ENCODE data around the gene TEX38. TPM values are rescaled to one million over a fixed set of nuclear protein-coding genes. Genes with fewer than 3 reads are reported as not detected.
"Not testable (repeated sequence)": the region's sequence is repeated elsewhere in the genome, so short reads cannot be mapped to it uniquely, and the experiment has no call there.

Gene TEX38
- total and polyA plus RNA-seq, 2 experiments from 2014 or later: 0.34 TPM; not detected in 1

DNA sequence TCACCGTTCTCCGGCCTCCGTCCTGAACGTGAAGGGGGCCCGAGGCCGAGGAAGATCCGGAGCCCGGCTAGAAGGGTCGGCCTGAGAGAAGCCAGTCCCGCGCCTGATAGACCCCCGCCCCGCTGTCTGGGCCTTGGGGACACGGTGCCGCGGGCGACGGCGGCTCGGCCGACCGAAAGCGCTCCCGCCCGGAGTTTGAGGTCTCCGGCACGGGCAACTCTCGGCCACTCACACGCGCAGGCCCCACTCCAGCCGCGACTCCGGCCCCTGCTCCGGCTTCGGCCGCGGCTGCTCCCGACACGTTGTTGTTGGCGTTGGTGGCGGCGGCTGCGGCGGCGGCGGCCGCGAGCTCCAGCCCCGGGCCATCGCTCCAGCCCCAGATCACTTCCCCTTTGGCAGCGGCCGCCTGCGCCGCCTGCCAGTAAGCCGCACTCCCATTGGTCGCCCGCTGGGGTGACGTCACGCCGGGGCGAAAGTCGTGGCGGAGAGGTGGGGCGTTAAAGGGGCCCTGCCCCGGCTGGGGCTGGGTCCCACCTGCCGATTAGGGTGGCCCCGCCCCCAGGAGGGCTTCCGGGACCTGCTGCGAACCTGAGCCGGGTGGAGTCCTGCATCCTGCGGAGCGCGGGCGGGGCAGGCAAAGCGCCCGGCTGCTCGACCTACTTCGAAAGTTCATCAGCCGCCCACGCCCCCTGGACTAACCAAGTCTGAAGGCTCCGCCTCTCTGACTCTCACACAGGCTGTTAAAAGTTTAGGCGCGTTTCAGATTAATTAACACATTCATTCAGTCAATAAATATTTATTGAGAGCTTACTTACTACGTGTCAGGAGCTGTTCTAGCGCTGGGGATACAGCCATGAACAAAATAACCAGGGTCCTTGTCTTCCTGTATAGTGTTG is 47.3 kb downstream of the TEX38 start, which contains the start of gene EFCAB14:
EFCAB14 (minus strand) TSS at position 388 of the 896 bp plus-strand sequence. CDS start 1,027 bp downstream, outside the sequence.
- Histone ChIP-seq H2AFZ (peak within 1 kb of the TSS; percentile 90), H4K20me1 (ENCODE audit: insufficient read depth) (no peaks in the 10 kb centered on the region), H3K27ac (peak within 1 kb of the TSS; percentile 47), H3F3A (ENCODE audit: insufficient read depth) (no peaks in the 10 kb centered on the region), H3K9me2 (ENCODE audit: insufficient read depth) (no peaks in the 10 kb centered on the region), H3K36me3 (ENCODE audit: low read depth) (peaks cover 17% of the 10 kb centered on the region), H3K4me3 (peak within 1 kb of the TSS; percentile 87), H3K27me3 (replicated peaks; ENCODE audit: insufficient read depth) (no peaks in the 10 kb centered on the region), H3K4me2 (ENCODE audit: unreplicated experiment) (peak within 1 kb of the TSS; percentile 87), H3K9me3 (ENCODE audit: low read depth) (no peaks in the 10 kb centered on the region), H3K79me2 (ENCODE audit: insufficient read depth) (peaks cover 47% of the 10 kb centered on the region), H3K4me1 (ENCODE audit: insufficient read depth) (peaks cover 16% of the 10 kb centered on the region), H3K9ac (peak within 1 kb of the TSS; percentile 94)
- no peak for TF ChIP-seq EZH2phosphoT487 (IDR thresholded peaks at IDR 0.05; ENCODE audit: insufficient read depth, low read depth)
- TF ChIP-seq EZH2 (IDR thresholded peaks at IDR 0.05; ENCODE audit: insufficient read depth, poor library complexity, severe bottlenecking): no peak
- DNase-seq: peak; percentile 93
- WGBS, 2 experiments (ENCODE audit: low coverage in 1 of 2, low lambda C conversion rate in 2 of 2, missing lambda C conversion rate in 2 of 2): 0 to 3% methylated on average over 56 to 67 of the region's 85 CpGs
- in situ Hi-C loops (cut with MboI): no loop called here

GRCh38 chr1:46719689-46720088 is 48.0 kb downstream of the TEX38 start:
- H3K27me3 ChIP-seq (replicated peaks; ENCODE audit: insufficient read depth): no peaks in the 10 kb centered on the region
- H3F3A ChIP-seq (ENCODE audit: insufficient read depth): no peaks in the 10 kb centered on the region
- H3K36me3 ChIP-seq (ENCODE audit: low read depth): peaks cover 10% of the 10 kb centered on the region
- H4K20me1 ChIP-seq (ENCODE audit: insufficient read depth): no peaks in the 10 kb centered on the region
- TF ChIP-seq EZH2 (IDR thresholded peaks at IDR 0.05; ENCODE audit: insufficient read depth, poor library complexity, severe bottlenecking) (no peak), EZH2phosphoT487 (IDR thresholded peaks at IDR 0.05; ENCODE audit: insufficient read depth, low read depth) (no peak)
- no peaks in the 10 kb centered on the region for H3K9me3 ChIP-seq (ENCODE audit: low read depth)
- peak overlapping the region; percentile 90 for H2AFZ ChIP-seq
- in situ Hi-C loops (cut with MboI): no loop called here
- H3K27ac ChIP-seq: peak overlapping the region; percentile 47; the same call in 1 of the 2 replicates
- H3K4me1 ChIP-seq (ENCODE audit: insufficient read depth): peaks cover 16% of the 10 kb centered on the region
- no peaks in the 10 kb centered on the region for H3K9me2 ChIP-seq (ENCODE audit: insufficient read depth)
- H3K9ac ChIP-seq: peak overlapping the region; percentile 94; the same call in 1 of the 2 replicates
- peak overlapping the region; percentile 87 for H3K4me3 ChIP-seq
- no peak for DNase-seq
- WGBS, 2 experiments (ENCODE audit: low coverage in 1 of 2, low lambda C conversion rate in 2 of 2, missing lambda C conversion rate in 2 of 2): 32 to 33% methylated on average over 3 of the region's 3 CpGs
- H3K79me2 ChIP-seq (ENCODE audit: insufficient read depth): peaks cover 41% of the 10 kb centered on the region
- H3K4me2 ChIP-seq (ENCODE audit: unreplicated experiment): peak overlapping the region; percentile 79

DNA sequence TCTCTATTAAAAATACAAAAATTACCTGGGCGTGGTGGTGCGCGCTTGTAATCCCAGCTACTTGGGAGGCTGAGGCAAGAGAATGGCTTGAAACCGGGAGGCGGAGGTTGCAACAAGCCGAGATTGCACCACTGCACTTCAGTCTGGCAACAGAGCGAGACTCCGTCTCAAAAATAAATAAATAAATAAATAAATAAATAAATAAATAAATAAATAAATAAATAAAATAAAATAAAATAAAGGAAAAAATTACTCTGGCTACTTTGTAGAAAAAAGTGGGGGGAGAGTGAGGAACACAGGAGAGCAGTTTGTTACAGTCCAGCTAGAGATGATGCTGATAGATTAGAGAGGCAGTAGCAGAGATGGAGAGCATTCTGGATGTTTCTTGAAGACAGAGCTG is 48.7 kb downstream of the TEX38 start:
- H3K4me3 ChIP-seq; H3K9ac ChIP-seq; DNase-seq; H3K9me3 ChIP-seq (ENCODE audit: low read depth); H2AFZ ChIP-seq; in situ Hi-C loops (cut with MboI); H3K9me2 ChIP-seq (ENCODE audit: insufficient read depth); H3F3A ChIP-seq (ENCODE audit: insufficient read depth); H3K27me3 ChIP-seq (replicated peaks; ENCODE audit: insufficient read depth); H3K36me3 ChIP-seq (ENCODE audit: low read depth); H4K20me1 ChIP-seq (ENCODE audit: insufficient read depth); H3K4me2 ChIP-seq (ENCODE audit: unreplicated experiment); H3K27ac ChIP-seq: not testable (repeated sequence)
- H3K4me1 ChIP-seq (ENCODE audit: insufficient read depth): peaks cover 16% of the 10 kb centered on the region
- WGBS, 2 experiments (ENCODE audit: low coverage in 1 of 2, low lambda C conversion rate in 2 of 2, missing lambda C conversion rate in 2 of 2): 96 to 97% methylated on average over 8 of the region's 8 CpGs
- H3K79me2 ChIP-seq (ENCODE audit: insufficient read depth): peaks cover 34% of the 10 kb centered on the region

- no peaks in the 10 kb centered on the region for H4K20me1 ChIP-seq (ENCODE audit: insufficient read depth)
- TF ChIP-seq EZH2phosphoT487 (IDR thresholded peaks at IDR 0.05; ENCODE audit: insufficient read depth, low read depth) (no peak), EZH2 (IDR thresholded peaks at IDR 0.05; ENCODE audit: insufficient read depth, poor library complexity, severe bottlenecking) (no peak)
- H3F3A ChIP-seq (ENCODE audit: insufficient read depth): no peaks in the 10 kb centered on the region
- H3K36me3 ChIP-seq (ENCODE audit: low read depth): no peaks in the 10 kb centered on the region
- H3K79me2 ChIP-seq (ENCODE audit: insufficient read depth): peaks cover 26% of the 10 kb centered on the region
- no peak overlapping the region for H3K27ac ChIP-seq
- peaks cover 16% of the 10 kb centered on the region for H3K4me1 ChIP-seq (ENCODE audit: insufficient read depth)
- in situ Hi-C loops (cut with MboI): no loop called here
- H3K9me3 ChIP-seq (ENCODE audit: low read depth): no peaks in the 10 kb centered on the region
- no peaks in the 10 kb centered on the region for H3K9me2 ChIP-seq (ENCODE audit: insufficient read depth)
- WGBS, 2 experiments (ENCODE audit: low coverage in 1 of 2, low lambda C conversion rate in 2 of 2, missing lambda C conversion rate in 2 of 2): 71 to 86% methylated on average over 1 of the region's 1 CpG
- no peak overlapping the region for H3K4me3 ChIP-seq
- no peak overlapping the region for H3K9ac ChIP-seq
- H3K4me2 ChIP-seq (ENCODE audit: unreplicated experiment): no peak overlapping the region
- H2AFZ ChIP-seq: no peak overlapping the region
- no peaks in the 10 kb centered on the region for H3K27me3 ChIP-seq (replicated peaks; ENCODE audit: insufficient read depth)
- DNase-seq: no peak
These were observed 49.5 kb downstream of the TEX38 start for GRCh38 chr1:46721204-46721603.
